ENCODE results near the gene ATP2C2.
"Not testable (repeated sequence)": the region's sequence is repeated elsewhere in the genome, so short reads cannot be mapped to it uniquely, and the experiment has no call there.

The ATP2C2 gene

GRCh38 chr16:84341528-84342295 lies 26.6 kb upstream of the ATP2C2 start:
- DNase-seq, result no peak

GRCh38 chr16:84343800-84344199 lies 24.5 kb upstream of the ATP2C2 start:
- DNase-seq, result not testable (repeated sequence)

GRCh38 chr16:84344781-84345180 lies 23.6 kb upstream of the ATP2C2 start:
- no peak for DNase-seq

GRCh38 chr16:84347161-84347560 lies 21.2 kb upstream of the ATP2C2 start:
- DNase-seq, result no peak

GRCh38 chr16:84348386-84348888 lies 19.9 kb upstream of the ATP2C2 start:
- DNase-seq, result no peak

- no peak for DNase-seq
These were observed 18.3 kb upstream of the ATP2C2 start for GRCh38 chr16:84349862-84350684.

- no peak for DNase-seq
These were observed 17.5 kb upstream of the ATP2C2 start for GRCh38 chr16:84350685-84351400.

GRCh38 chr16:84351630-84352029 lies 16.7 kb upstream of the ATP2C2 start:
- DNase-seq, result no peak

- no peak for DNase-seq
These were observed 14.0 kb upstream of the ATP2C2 start for GRCh38 chr16:84354306-84354705.

- no peak for DNase-seq
These were observed 13.2 kb upstream of the ATP2C2 start for GRCh38 chr16:84355149-84355548.

GRCh38 chr16:84356176-84356575 lies 12.2 kb upstream of the ATP2C2 start:
- no peak for DNase-seq

GRCh38 chr16:84356591-84357116 lies 11.7 kb upstream of the ATP2C2 start:
- DNase-seq, result no peak

GRCh38 chr16:84357191-84357651 lies 11.1 kb upstream of the ATP2C2 start:
- DNase-seq, result no peak

GRCh38 chr16:84358601-84359295 lies 9.6 kb upstream of the ATP2C2 start:
- no peak for DNase-seq

GRCh38 chr16:84359326-84359725 lies 9.0 kb upstream of the ATP2C2 start:
- DNase-seq, result no peak

- no peak for DNase-seq
These were observed 8.2 kb upstream of the ATP2C2 start for GRCh38 chr16:84360170-84360569.

GRCh38 chr16:84360748-84361147 lies 7.6 kb upstream of the ATP2C2 start:
- no peak for DNase-seq

GRCh38 chr16:84361546-84361945 lies 6.8 kb upstream of the ATP2C2 start:
- no peak for DNase-seq

- DNase-seq, result no peak
These were observed 5.8 kb upstream of the ATP2C2 start for GRCh38 chr16:84362471-84362941.

GRCh38 chr16:84366208-84366607 lies 2.1 kb upstream of the ATP2C2 start:
- no peak for DNase-seq

GRCh38 chr16:84367297-84367680 lies 1.0 kb upstream of the ATP2C2 start:
- no peak for DNase-seq

GRCh38 chr16:84367750-84368307 lies 509 bp upstream of the ATP2C2 start:
- no peak for DNase-seq
